Central memory CD8-positive, alpha-beta T cell (primary cell): ENCODE measurements around the gene EML5.

Source experiments
- ATAC-seq: fragments of 150-1000 bp; cut with Tn5 transposase; replicated peaks from 2 replicates; pipeline ENCODE4 v1.10.0; 2022; ENCODE audit warnings: mild to moderate bottlenecking, moderate FRiP score, moderate number of reproducible peaks; ENCODE audit not compliant: poor library complexity, severe bottlenecking; ENCODE audit errors: extremely low read depth
- DNase-seq, 2 donors: peaks; one replicate each; pipeline ENCODE4 v3.0.0; 2021; ENCODE audit warnings: low spot score in 2 of 2
- H3K27ac Mint-ChIP-seq: one replicate; pipeline ENCODE4 v1.8.0; 2022; ENCODE audit warnings: low read depth, mild to moderate bottlenecking, moderate library complexity, mixed read lengths
- H3K27me3 Mint-ChIP-seq: one replicate; pipeline ENCODE4 v1.8.0; 2022; ENCODE audit warnings: mixed read lengths
- H3K36me3 Mint-ChIP-seq: one replicate; pipeline ENCODE4 v1.8.0; 2022; ENCODE audit warnings: mild to moderate bottlenecking, moderate library complexity, mixed read lengths; ENCODE audit not compliant: insufficient read depth
- H3K4me1 Mint-ChIP-seq: one replicate; pipeline ENCODE4 v1.8.0; 2022; ENCODE audit warnings: mixed read lengths
- H3K4me3 Mint-ChIP-seq: one replicate; pipeline ENCODE4 v1.8.0; 2022; ENCODE audit warnings: mild to moderate bottlenecking, moderate library complexity, mixed read lengths
- H3K9me3 Mint-ChIP-seq: one replicate; pipeline ENCODE4 v1.8.0; 2022; ENCODE audit warnings: mixed read lengths

EML5 gene

DNA sequence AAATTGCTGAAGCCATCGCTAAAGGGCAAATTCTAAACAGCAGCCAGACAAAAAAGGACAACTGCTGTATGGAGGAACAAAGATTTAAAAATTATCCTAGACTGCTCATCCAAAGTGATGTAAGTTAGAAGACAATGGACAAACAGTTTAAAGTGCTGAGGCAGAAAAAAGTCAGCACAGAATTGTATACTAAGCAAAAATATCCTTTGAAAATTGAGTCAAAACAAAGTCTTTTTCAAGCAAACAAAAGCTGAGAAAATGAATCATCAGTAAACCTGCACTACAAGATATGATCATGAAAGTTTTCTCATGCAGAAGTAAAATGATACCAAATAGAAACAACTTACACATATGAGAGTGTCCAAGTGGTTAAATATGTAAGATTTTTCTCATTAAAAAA is 43.6 kb downstream of the EML5 start:
- no peak overlapping the region for H3K4me3 Mint-ChIP-seq
- no peaks in the 10 kb centered on the region for H3K9me3 Mint-ChIP-seq
- H3K27ac Mint-ChIP-seq = no peak overlapping the region
- no peaks in the 10 kb centered on the region for H3K27me3 Mint-ChIP-seq
- no peaks in the 10 kb centered on the region for H3K4me1 Mint-ChIP-seq
- ATAC-seq = no peak
- DNase-seq = no peak
- peaks cover 2% of the 10 kb centered on the region for H3K36me3 Mint-ChIP-seq

GRCh38 chr14:88748288-88748687 is 44.5 kb downstream of the EML5 start:
- no peaks in the 10 kb centered on the region for H3K9me3 Mint-ChIP-seq
- H3K27me3 Mint-ChIP-seq = no peaks in the 10 kb centered on the region
- peaks cover 2% of the 10 kb centered on the region for H3K36me3 Mint-ChIP-seq
- H3K27ac Mint-ChIP-seq = no peak overlapping the region
- no peak overlapping the region for H3K4me3 Mint-ChIP-seq
- no peak for DNase-seq
- no peak for ATAC-seq
- no peaks in the 10 kb centered on the region for H3K4me1 Mint-ChIP-seq

GRCh38 chr14:88746052-88746451 is 46.7 kb downstream of the EML5 start:
- Mint-ChIP-seq H3K4me1 (no peaks in the 10 kb centered on the region), H3K27me3 (no peaks in the 10 kb centered on the region), H3K36me3 (peaks cover 3% of the 10 kb centered on the region), H3K4me3 (no peak overlapping the region), H3K9me3 (no peaks in the 10 kb centered on the region), H3K27ac (no peak overlapping the region)
- ATAC-seq (no peak), DNase-seq (no peak)

DNA sequence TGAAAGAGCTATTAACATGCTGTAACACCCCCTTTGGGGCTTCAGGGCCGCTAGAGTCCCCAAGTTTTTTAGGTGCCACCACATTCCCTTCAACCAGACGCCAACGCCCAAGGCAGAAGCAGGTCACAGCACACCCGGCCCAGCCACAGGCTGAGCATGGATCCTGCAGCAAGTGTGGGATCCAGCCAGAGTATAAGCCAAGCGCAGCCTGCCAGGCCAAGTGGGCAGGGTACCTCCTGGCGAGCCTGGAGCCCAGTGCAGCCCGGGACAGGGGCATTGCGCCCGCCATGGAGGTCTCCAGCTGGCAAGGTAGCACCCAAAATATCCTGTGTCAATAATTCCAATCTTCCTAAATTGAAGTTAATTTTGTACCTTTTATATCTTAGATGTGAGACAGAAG is 55.5 kb downstream of the EML5 start:
- no peaks in the 10 kb centered on the region for H3K9me3 Mint-ChIP-seq
- no peaks in the 10 kb centered on the region for H3K4me1 Mint-ChIP-seq
- ATAC-seq = no peak
- no peak overlapping the region for H3K27ac Mint-ChIP-seq
- H3K27me3 Mint-ChIP-seq = no peaks in the 10 kb centered on the region
- H3K36me3 Mint-ChIP-seq = peaks cover 3% of the 10 kb centered on the region
- no peak for DNase-seq
- no peak overlapping the region for H3K4me3 Mint-ChIP-seq

- H3K9me3 Mint-ChIP-seq = no peaks in the 10 kb centered on the region
- H3K27ac Mint-ChIP-seq = no peak overlapping the region
- ATAC-seq = no peak
- no peaks in the 10 kb centered on the region for H3K27me3 Mint-ChIP-seq
- H3K4me1 Mint-ChIP-seq = no peaks in the 10 kb centered on the region
- DNase-seq = no peak
- no peaks in the 10 kb centered on the region for H3K36me3 Mint-ChIP-seq
- no peak overlapping the region for H3K4me3 Mint-ChIP-seq
Measured at GRCh38 chr14:88733121-88733520, 59.6 kb downstream of the EML5 start.

GRCh38 chr14:88729159-88729558 is 63.6 kb downstream of the EML5 start:
- Mint-ChIP-seq H3K9me3 (no peaks in the 10 kb centered on the region), H3K36me3 (no peaks in the 10 kb centered on the region), H3K27me3 (no peaks in the 10 kb centered on the region), H3K4me1 (no peaks in the 10 kb centered on the region), H3K4me3 (no peak overlapping the region), H3K27ac (no peak overlapping the region)
- DNase-seq (no peak), ATAC-seq (no peak)

GRCh38 chr14:88727057-88727456 is 65.7 kb downstream of the EML5 start:
- no peak for DNase-seq
- H3K9me3 Mint-ChIP-seq = no peaks in the 10 kb centered on the region
- H3K4me1 Mint-ChIP-seq = no peaks in the 10 kb centered on the region
- no peaks in the 10 kb centered on the region for H3K27me3 Mint-ChIP-seq
- H3K4me3 Mint-ChIP-seq = no peak overlapping the region
- no peaks in the 10 kb centered on the region for H3K36me3 Mint-ChIP-seq
- H3K27ac Mint-ChIP-seq = no peak overlapping the region
- ATAC-seq = no peak

DNA sequence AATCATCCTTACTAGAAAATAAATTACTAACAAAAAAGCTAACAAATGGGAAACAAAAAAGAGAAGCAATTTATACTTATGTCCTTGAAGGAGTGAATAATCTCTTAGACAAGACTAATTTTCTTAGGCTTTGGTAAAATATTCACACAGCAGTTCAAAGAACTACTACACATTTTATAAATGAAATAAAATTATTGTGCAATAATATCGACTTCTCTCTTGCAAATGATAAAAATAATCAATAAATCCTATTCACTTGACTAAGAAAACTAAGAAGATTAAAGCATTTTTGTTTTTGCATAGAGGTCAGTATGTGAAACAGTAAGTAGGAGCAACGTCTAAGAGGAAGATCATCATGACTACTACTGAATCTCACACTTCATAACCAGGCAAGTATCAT is 82.0 kb downstream of the EML5 start:
- DNase-seq (no peak), ATAC-seq (no peak)
- H3K27ac Mint-ChIP-seq = no peak overlapping the region
- no peaks in the 10 kb centered on the region for H3K9me3 Mint-ChIP-seq
- H3K4me3 Mint-ChIP-seq = no peak overlapping the region
- no peaks in the 10 kb centered on the region for H3K4me1 Mint-ChIP-seq
- no peaks in the 10 kb centered on the region for H3K36me3 Mint-ChIP-seq
- no peaks in the 10 kb centered on the region for H3K27me3 Mint-ChIP-seq

GRCh38 chr14:88707088-88707487 is 85.7 kb downstream of the EML5 start:
- DNase-seq = no peak
- no peak for ATAC-seq
- H3K27me3 Mint-ChIP-seq = no peaks in the 10 kb centered on the region
- peaks cover 2% of the 10 kb centered on the region for H3K36me3 Mint-ChIP-seq
- H3K4me1 Mint-ChIP-seq = no peaks in the 10 kb centered on the region
- H3K4me3 Mint-ChIP-seq = no peak overlapping the region
- H3K27ac Mint-ChIP-seq = no peak overlapping the region
- H3K9me3 Mint-ChIP-seq = no peaks in the 10 kb centered on the region

DNA sequence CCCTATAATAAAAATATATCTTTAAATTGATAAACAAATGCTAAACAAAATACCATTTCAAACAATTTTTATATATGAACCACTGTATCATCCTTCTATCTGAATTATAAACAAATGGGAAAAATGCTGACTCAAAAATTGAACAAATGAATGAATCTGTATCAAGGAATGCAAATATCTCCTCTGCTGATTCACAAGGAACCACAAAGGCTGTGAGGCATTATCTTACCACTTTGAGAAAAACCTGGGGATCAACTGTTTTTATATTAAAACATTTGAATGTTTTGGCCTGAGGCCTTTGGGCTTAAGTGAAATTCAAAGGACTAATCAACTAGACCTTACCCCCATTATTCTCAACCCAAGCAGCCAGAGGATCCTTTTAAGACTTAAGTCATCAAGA is 86.3 kb downstream of the EML5 start:
- Mint-ChIP-seq H3K4me3 (no peak overlapping the region), H3K36me3 (peaks cover 2% of the 10 kb centered on the region), H3K4me1 (no peaks in the 10 kb centered on the region), H3K9me3 (no peaks in the 10 kb centered on the region), H3K27me3 (no peaks in the 10 kb centered on the region), H3K27ac (no peak overlapping the region)
- no peak for ATAC-seq
- DNase-seq = no peak

- Mint-ChIP-seq H3K4me1 (no peaks in the 10 kb centered on the region), H3K36me3 (peaks cover 1% of the 10 kb centered on the region), H3K27ac (no peak overlapping the region), H3K9me3 (no peaks in the 10 kb centered on the region), H3K4me3 (no peak overlapping the region), H3K27me3 (no peaks in the 10 kb centered on the region)
- ATAC-seq (no peak), DNase-seq (no peak)
Measured at GRCh38 chr14:88698651-88699050, 94.1 kb downstream of the EML5 start.

DNA sequence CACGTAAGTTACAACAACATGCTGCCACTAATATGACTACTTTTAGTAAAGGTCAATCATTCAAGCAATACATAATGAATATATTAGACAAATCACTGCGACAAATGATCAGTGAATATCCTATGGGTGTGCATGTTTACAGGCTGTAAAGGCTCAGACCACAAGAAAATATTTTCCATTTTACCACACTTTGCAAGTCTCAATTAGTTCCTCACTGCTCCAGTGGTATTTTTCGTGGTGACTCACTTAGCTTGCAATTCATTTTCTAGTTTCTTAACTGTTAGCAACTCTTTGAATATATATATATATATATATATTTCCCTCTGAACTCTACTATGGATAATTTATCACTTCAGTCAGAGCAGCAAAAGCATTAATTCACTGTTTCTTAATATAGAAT is 96.9 kb downstream of the EML5 start:
- Mint-ChIP-seq H3K4me3 (no peak overlapping the region), H3K27me3 (no peaks in the 10 kb centered on the region)

DNA sequence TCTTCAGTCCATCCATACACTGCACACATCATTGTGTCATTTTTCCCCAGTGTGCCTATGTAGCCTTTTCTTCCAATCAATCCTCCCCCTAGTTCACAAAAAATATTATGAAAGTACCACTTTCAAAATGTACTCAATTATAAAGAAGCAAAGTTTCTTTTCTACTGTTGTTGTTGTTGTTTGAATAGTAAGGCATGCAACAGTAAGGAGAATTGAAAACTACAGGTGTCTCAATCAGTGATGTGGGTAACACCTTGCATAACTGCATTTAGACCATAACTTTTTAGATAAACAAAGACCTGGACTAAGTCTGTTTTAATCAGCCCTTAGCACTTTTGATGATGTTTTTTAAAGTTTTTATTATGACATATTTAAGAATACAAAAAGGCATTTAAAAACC is 104.4 kb downstream of the EML5 start:
- H3K27ac Mint-ChIP-seq = no peak overlapping the region
- no peaks in the 10 kb centered on the region for H3K27me3 Mint-ChIP-seq
- H3K4me1 Mint-ChIP-seq = no peaks in the 10 kb centered on the region
- DNase-seq = no peak
- H3K9me3 Mint-ChIP-seq = no peaks in the 10 kb centered on the region
- H3K36me3 Mint-ChIP-seq = no peaks in the 10 kb centered on the region
- ATAC-seq = no peak
- H3K4me3 Mint-ChIP-seq = no peak overlapping the region

More for the DNA sequence above, 96.9 kb downstream of the EML5 start:
- Mint-ChIP-seq H3K36me3 (peaks cover 1% of the 10 kb centered on the region), H3K27ac (no peak overlapping the region), H3K9me3 (no peaks in the 10 kb centered on the region), H3K4me1 (no peaks in the 10 kb centered on the region)
- ATAC-seq = no peak
- no peak for DNase-seq

DNA sequence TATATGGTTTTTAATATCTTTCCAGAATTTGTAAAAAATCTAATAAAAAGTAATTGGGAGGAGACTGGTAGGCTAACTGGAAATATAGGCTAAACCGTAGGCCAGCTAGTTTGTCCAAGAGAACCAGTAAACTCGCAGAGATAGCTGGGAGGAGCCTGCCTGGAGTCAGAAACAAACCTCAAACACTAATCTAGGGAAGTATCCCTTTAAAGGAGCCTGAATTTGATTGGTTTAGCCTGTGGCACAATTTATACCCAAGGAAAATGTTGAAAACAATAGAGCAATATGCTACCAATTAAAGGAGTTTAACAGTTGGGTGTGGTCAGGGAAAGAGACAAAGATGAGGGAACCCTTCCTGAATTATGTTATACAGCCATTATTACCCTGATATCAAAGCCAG is 109.6 kb downstream of the EML5 start:
- no peaks in the 10 kb centered on the region for H3K27me3 Mint-ChIP-seq
- H3K9me3 Mint-ChIP-seq = no peaks in the 10 kb centered on the region
- no peak for ATAC-seq
- H3K4me1 Mint-ChIP-seq = no peaks in the 10 kb centered on the region
- H3K4me3 Mint-ChIP-seq = no peak overlapping the region
- DNase-seq = no peak
- H3K27ac Mint-ChIP-seq = no peak overlapping the region
- no peaks in the 10 kb centered on the region for H3K36me3 Mint-ChIP-seq
